HepG2 (cell line): ENCODE measurements around the gene ZPR1. TPM values are rescaled to one million over a fixed set of nuclear protein-coding genes. Genes with fewer than 3 reads are reported as not detected.

Experiments
- ATRX ChIP-seq: sonication (generic); formaldehyde crosslinking; IDR thresholded peaks from 2 replicates; pipeline ENCODE4 v1.4.0; 2020; ENCODE audit warnings: missing genetic modification reagents, borderline replicate concordance
- DPF2 ChIP-seq: sonication (generic); formaldehyde crosslinking; IDR thresholded peaks from 2 replicates; pipeline ENCODE4 v1.4.0; 2020; ENCODE audit warnings: mild to moderate bottlenecking, low read depth, missing genetic modification reagents, borderline replicate concordance
- FOXP4 ChIP-seq: sonication (generic); formaldehyde crosslinking; IDR thresholded peaks from 2 replicates; pipeline ENCODE4 v1.4.0; 2020; ENCODE audit warnings: missing genetic modification reagents
- GTF2F1 ChIP-seq: fragments of 150-350 bp; IDR thresholded peaks from 2 replicates; pipeline ENCODE4 v1.6.1; 2014; ENCODE audit warnings: low read length
- KLF15 ChIP-seq: sonication (generic); formaldehyde crosslinking; IDR thresholded peaks from 2 replicates; pipeline ENCODE4 v1.8.1; 2023; ENCODE audit warnings: borderline replicate concordance, mild to moderate bottlenecking, inconsistent platforms, missing genetic modification reagents, mixed read lengths
- LBX2 ChIP-seq: sonication (generic); formaldehyde crosslinking; IDR thresholded peaks from 2 replicates; pipeline ENCODE4 v1.5.0; 2020; ENCODE audit warnings: missing genetic modification reagents, mild to moderate bottlenecking, borderline replicate concordance
- MED1 ChIP-seq: sonication (generic); formaldehyde crosslinking; IDR thresholded peaks from 2 replicates; pipeline ENCODE4 v1.4.0; 2020; ENCODE audit warnings: missing genetic modification reagents
- MEF2D ChIP-seq: sonication (generic); formaldehyde crosslinking; IDR thresholded peaks from 2 replicates; pipeline ENCODE4 v1.5.1; 2020; ENCODE audit warnings: mild to moderate bottlenecking, missing genetic modification reagents
- MTF1 ChIP-seq: sonication (generic); formaldehyde crosslinking; IDR thresholded peaks from 2 replicates; pipeline ENCODE4 v1.5.0; 2020; ENCODE audit warnings: missing genetic modification reagents
- NRL ChIP-seq: sonication (generic); formaldehyde crosslinking; IDR thresholded peaks from 2 replicates; pipeline ENCODE4 v1.5.0; 2020; ENCODE audit warnings: missing genetic modification reagents, mild to moderate bottlenecking, moderate library complexity, borderline replicate concordance
- POLR2AphosphoS2 ChIP-seq: IDR thresholded peaks from 2 replicates; pipeline ENCODE4 v1.6.1; 2011; ENCODE audit warnings: low read depth, low read length, improper control_type of control experiment
- TEAD3 ChIP-seq: optimal IDR thresholded peaks from 2 replicates; pipeline ENCODE3; 2016; ENCODE audit warnings: borderline replicate concordance
- ZBTB20 ChIP-seq: sonication (generic); formaldehyde crosslinking; IDR thresholded peaks from 2 replicates; pipeline ENCODE4 v1.8.1; 2023; ENCODE audit warnings: missing genetic modification reagents, low read depth, mild to moderate bottlenecking, borderline replicate concordance
- ZBTB49 ChIP-seq: sonication (generic); formaldehyde crosslinking; IDR thresholded peaks from 2 replicates; pipeline ENCODE4 v1.4.0; 2020; ENCODE audit warnings: missing genetic modification reagents, borderline replicate concordance
- ZBTB8A ChIP-seq: sonication (generic); formaldehyde crosslinking; IDR thresholded peaks from 2 replicates; pipeline ENCODE4 v1.4.0; 2020; ENCODE audit warnings: mild to moderate bottlenecking, low read depth, missing genetic modification reagents, borderline replicate concordance
- ZFP36L1 ChIP-seq: sonication (generic); formaldehyde crosslinking; IDR thresholded peaks from 2 replicates; pipeline ENCODE4 v1.8.0; 2022; ENCODE audit warnings: mild to moderate bottlenecking, missing genetic modification reagents, moderate library complexity
- ZNF224 ChIP-seq: sonication (generic); formaldehyde crosslinking; IDR thresholded peaks from 2 replicates; pipeline ENCODE4 v1.5.0; 2020; ENCODE audit warnings: mild to moderate bottlenecking, missing genetic modification reagents
- ZNF30 ChIP-seq: sonication (generic); formaldehyde crosslinking; IDR thresholded peaks from 2 replicates; pipeline ENCODE4 v1.5.0; 2020; ENCODE audit warnings: mild to moderate bottlenecking, missing genetic modification reagents
- ZNF468 ChIP-seq: sonication (generic); formaldehyde crosslinking; IDR thresholded peaks from 2 replicates; pipeline ENCODE4 v1.8.0; 2022; ENCODE audit warnings: mild to moderate bottlenecking, moderate library complexity, missing genetic modification reagents
- ZNF746 ChIP-seq: sonication (generic); formaldehyde crosslinking; IDR thresholded peaks from 2 replicates; pipeline ENCODE4 v1.8.0; 2022; ENCODE audit warnings: mild to moderate bottlenecking, missing genetic modification reagents
- polyA plus RNA-seq, 8 experiments: library from polyadenylated mRNA; depleted of rRNA in 3 of 8; stranded (reverse) in 7 of 8; unstranded in 1 of 8; fragments of >200 nt; fragmentation: Illumina TruSeq in 4 of 8; extraction: Trizol in 4 of 8; gene quantifications; 2 replicates each; pipeline versions ENCODE4 v1.2.1 to v1.2.3, GENCODE V29; 2011 to 2016; ENCODE audit warnings: low read depth in 4 of 8, missing spikeins in 1 of 8, mixed read lengths in 1 of 8; ENCODE audit not compliant: insufficient read depth in 1 of 8
- total RNA-seq, 5 experiments: library from RNA; depleted of rRNA; stranded (reverse); fragments of >200 nt; fragmentation: Illumina TruSeq; extraction: Trizol; gene quantifications; 2 replicates each; pipeline ENCODE4 v1.2.3, GENCODE V29; 2016; ENCODE audit warnings: low read depth in 1 of 5
- TF ChIP-seq, protein P1 (sequence below): sonication (generic); formaldehyde crosslinking; IDR thresholded peaks from 2 replicates; pipeline ENCODE4 v1.4.0; 2020; ENCODE audit warnings: missing genetic modification reagents, borderline replicate concordance

ZPR1 gene
- total and polyA plus RNA-seq, 2 of the 13 experiments (the other 11 are each of a cell fraction or from before 2014, with no cell fraction given) = 40.0 to 79.3 TPM

DNA sequence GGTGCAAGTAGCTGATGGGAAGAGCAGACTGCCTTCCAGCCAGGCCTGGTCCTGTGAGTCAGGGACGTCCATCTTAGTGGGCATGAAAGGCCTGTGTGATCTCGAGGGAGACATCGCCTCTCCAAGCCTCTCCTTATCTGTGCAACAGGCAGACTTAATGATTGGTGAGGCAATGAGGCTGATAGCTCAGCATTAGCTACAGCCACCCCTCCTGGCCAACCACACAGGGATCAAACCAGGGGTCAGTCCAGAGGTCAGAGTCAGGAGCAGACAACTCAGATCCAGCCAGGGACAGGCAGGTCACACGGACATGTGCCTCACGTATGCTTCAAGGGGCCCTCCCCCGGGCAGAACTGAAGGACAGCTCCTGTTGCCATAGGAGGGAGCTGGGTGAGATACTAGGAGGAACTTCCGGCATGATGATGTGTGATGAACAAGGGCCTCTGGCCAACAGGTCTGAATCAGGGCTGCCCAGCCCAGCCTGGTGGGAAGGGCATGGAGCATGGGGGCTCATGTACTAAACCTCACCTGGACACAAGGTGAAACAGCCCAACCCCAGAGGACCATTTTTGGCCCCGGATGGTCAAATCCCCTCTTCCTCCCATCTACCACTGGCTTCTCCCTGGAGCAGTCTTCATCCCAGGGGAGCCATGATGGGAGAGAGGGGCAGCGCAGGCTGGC is 39.1 kb upstream of the ZPR1 start (continued):
- peak; percentile 96 for TF ChIP-seq ZFP36L1
- peak; percentile 96 for TF ChIP-seq MEF2D (CRISPR knock-in tag)
- TF ChIP-seq MTF1 (CRISPR knock-in tag) = no peak
- TF ChIP-seq DPF2 (CRISPR knock-in tag) = 0 out of 2 replicates have a peak, but pooled peaks have one; percentile 36
- TF ChIP-seq POLR2AphosphoS2 = no peak
- no peak for TF ChIP-seq ZNF468 (CRISPR knock-in tag)
- peak; percentile 99 for TF ChIP-seq MED1 (CRISPR knock-in tag)
- TF ChIP-seq ZBTB8A = 0 out of 2 replicates have a peak, but pooled peaks have one; percentile 76
- no peak for TF ChIP-seq LBX2 (CRISPR knock-in tag)
- TF ChIP-seq ZBTB20 (CRISPR knock-in tag) = peak; percentile 58; the same call in 1 of the 2 replicates
- no peak for TF ChIP-seq ZBTB49 (CRISPR knock-in tag)
- TF ChIP-seq ZNF746 (CRISPR knock-in tag) = peak; percentile 92; the same call in 1 of the 2 replicates
- TF ChIP-seq, protein P1, sequence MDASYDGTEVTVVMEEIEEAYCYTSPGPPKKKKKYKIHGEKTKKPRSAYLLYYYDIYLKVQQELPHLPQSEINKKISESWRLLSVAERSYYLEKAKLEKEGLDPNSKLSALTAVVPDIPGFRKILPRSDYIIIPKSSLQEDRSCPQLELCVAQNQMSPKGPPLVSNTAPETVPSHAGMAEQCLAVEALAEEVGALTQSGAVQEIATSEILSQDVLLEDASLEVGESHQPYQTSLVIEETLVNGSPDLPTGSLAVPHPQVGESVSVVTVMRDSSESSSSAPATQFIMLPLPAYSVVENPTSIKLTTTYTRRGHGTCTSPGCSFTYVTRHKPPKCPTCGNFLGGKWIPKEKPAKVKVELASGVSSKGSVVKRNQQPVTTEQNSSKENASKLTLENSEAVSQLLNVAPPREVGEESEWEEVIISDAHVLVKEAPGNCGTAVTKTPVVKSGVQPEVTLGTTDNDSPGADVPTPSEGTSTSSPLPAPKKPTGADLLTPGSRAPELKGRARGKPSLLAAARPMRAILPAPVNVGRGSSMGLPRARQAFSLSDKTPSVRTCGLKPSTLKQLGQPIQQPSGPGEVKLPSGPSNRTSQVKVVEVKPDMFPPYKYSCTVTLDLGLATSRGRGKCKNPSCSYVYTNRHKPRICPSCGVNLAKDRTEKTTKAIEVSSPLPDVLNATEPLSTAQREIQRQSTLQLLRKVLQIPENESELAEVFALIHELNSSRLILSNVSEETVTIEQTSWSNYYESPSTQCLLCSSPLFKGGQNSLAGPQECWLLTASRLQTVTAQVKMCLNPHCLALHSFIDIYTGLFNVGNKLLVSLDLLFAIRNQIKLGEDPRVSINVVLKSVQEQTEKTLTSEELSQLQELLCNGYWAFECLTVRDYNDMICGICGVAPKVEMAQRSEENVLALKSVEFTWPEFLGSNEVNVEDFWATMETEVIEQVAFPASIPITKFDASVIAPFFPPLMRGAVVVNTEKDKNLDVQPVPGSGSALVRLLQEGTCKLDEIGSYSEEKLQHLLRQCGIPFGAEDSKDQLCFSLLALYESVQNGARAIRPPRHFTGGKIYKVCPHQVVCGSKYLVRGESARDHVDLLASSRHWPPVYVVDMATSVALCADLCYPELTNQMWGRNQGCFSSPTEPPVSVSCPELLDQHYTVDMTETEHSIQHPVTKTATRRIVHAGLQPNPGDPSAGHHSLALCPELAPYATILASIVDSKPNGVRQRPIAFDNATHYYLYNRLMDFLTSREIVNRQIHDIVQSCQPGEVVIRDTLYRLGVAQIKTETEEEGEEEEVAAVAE = no peak
- TF ChIP-seq ATRX (CRISPR knock-in tag) = no peak
- TF ChIP-seq KLF15 (CRISPR knock-in tag) = no peak
- TF ChIP-seq FOXP4 (CRISPR knock-in tag) = peak; percentile 90
- no peak; the same call in 1 of the 2 replicates for TF ChIP-seq ZNF30 (CRISPR knock-in tag)
- TF ChIP-seq ZNF224 (CRISPR knock-in tag) = no peak
- TF ChIP-seq GTF2F1 = no peak
- TF ChIP-seq NRL (CRISPR knock-in tag) = no peak
- peak; percentile 39 for TF ChIP-seq TEAD3 (CRISPR knock-in tag)
